ENCODE measurements around the gene UACA. TPM values are rescaled to one million over a fixed set of nuclear protein-coding genes. Genes with fewer than 3 reads are reported as not detected.

UACA gene
- polyA plus RNA-seq, 1 of the 3 experiments (the other 2 are of a cell fraction) = 35.9 TPM

GRCh38 chr15:70632491-70633102 lies 130.8 kb downstream of the UACA start:
- H3K79me2 ChIP-seq (ENCODE audit: insufficient read depth) = no peaks in the 10 kb centered on the region
- peaks cover 0 to 41% of the 10 kb centered on the region in 2 experiments; a peak in 2 of 4 replicates for H3K4me1 ChIP-seq (ENCODE audit: control insufficient read depth in 1 of 2, insufficient read depth in 2 of 2, low read depth in 1 of 2, low read length in 1 of 2)
- no peaks in the 10 kb centered on the region for H3K27me3 ChIP-seq (ENCODE audit: insufficient read depth)
- DNase-seq = no peak
- H3K9me3 ChIP-seq = no peaks in the 10 kb centered on the region
- no peaks in the 10 kb centered on the region for H4K20me1 ChIP-seq (ENCODE audit: insufficient read depth)
- no peaks in the 10 kb centered on the region for H3F3A ChIP-seq (replicated peaks; ENCODE audit: insufficient read depth)
- 89% methylated on average over 5 of the region's 5 CpGs for WGBS (ENCODE audit: low lambda C conversion rate)
- H3K27ac ChIP-seq (ENCODE audit: low read depth in 2 of 2, low read length in 1 of 2) = no peak overlapping the region
- no peak for TF ChIP-seq FOSL2 (IDR thresholded peaks at IDR 0.05; ENCODE audit: borderline replicate concordance, low read depth)
- TF ChIP-seq ELF1 (IDR thresholded peaks at IDR 0.05) = no peak
- no peak for TF ChIP-seq USF2 (IDR thresholded peaks at IDR 0.05; ENCODE audit: borderline replicate concordance, low read depth, low read length)
- TF ChIP-seq SIN3A (IDR thresholded peaks at IDR 0.05; ENCODE audit: borderline replicate concordance, low read depth, low read length) = no peak
- no peak for TF ChIP-seq TEAD4 (IDR thresholded peaks at IDR 0.05; ENCODE audit: borderline replicate concordance, insufficient read depth)
- no peak for TF ChIP-seq YY1 (IDR thresholded peaks at IDR 0.05; ENCODE audit: low read depth)
- TF ChIP-seq REST (IDR thresholded peaks at IDR 0.05; ENCODE audit: low read depth, low read length) = no peak
- no peak for TF ChIP-seq MEF2A (IDR thresholded peaks at IDR 0.05; ENCODE audit: borderline replicate concordance, low read depth)
- TF ChIP-seq TAF1 (IDR thresholded peaks at IDR 0.05; ENCODE audit: borderline replicate concordance, low read depth, low read length) = no peak
- no peak for TF ChIP-seq NFIC (IDR thresholded peaks at IDR 0.05; ENCODE audit: borderline replicate concordance)
- TF ChIP-seq SMC3 (IDR thresholded peaks at IDR 0.05; ENCODE audit: low read depth, low read length) = no peak
- TF ChIP-seq EZH2phosphoT487 (IDR thresholded peaks at IDR 0.05; ENCODE audit: borderline replicate concordance, low read depth) = no peak
- no peak for TF ChIP-seq USF1 (IDR thresholded peaks at IDR 0.05; ENCODE audit: borderline replicate concordance, low read depth)
- no peak for TF ChIP-seq IRF3 (IDR thresholded peaks at IDR 0.05; ENCODE audit: low read depth, low read length)
- no peak overlapping the region for H3K4me3 ChIP-seq (ENCODE audit: low read depth in 2 of 2, low read length in 1 of 2)
- no peaks in the 10 kb centered on the region for H3K9me2 ChIP-seq
- no peak overlapping the region for H2AFZ ChIP-seq (ENCODE audit: low read depth)
- H3K36me3 ChIP-seq (replicated peaks in 1 of 2; ENCODE audit: control insufficient read depth in 1 of 2, insufficient read depth in 2 of 2, low read length in 1 of 2) = no peaks in the 10 kb centered on the region
- CTCF ChIA-PET = interaction anchor here (0.7 to 1.6 kb wide), 2 partner anchors 145 to 1147 kb away, joined by 3 to 7 read pairs; no protein-coding TSS in a partner anchor
- no peak overlapping the region for H3K4me2 ChIP-seq
- H3K9ac ChIP-seq = no peak overlapping the region
- POLR2A ChIA-PET = no interaction called here

All from SK-N-SH (cell line).